Measurements from ENCODE around the gene L3MBTL4. TPM values are rescaled to one million over a fixed set of nuclear protein-coding genes. Genes with fewer than 3 reads are reported as not detected.

The L3MBTL4 gene
- total and polyA plus RNA-seq, 4 donors, result 2.3 to 15.0 (median 5.0) TPM

GRCh38 chr18:6254456-6254855, 160.3 kb downstream of the L3MBTL4 start:
- H3K9me3 ChIP-seq (ENCODE audit: control insufficient read depth in 4 of 4, low read length in 3 of 4), result no peaks in the 10 kb centered on the region
- no peak for DNase-seq (ENCODE audit: low spot score)

DNA sequence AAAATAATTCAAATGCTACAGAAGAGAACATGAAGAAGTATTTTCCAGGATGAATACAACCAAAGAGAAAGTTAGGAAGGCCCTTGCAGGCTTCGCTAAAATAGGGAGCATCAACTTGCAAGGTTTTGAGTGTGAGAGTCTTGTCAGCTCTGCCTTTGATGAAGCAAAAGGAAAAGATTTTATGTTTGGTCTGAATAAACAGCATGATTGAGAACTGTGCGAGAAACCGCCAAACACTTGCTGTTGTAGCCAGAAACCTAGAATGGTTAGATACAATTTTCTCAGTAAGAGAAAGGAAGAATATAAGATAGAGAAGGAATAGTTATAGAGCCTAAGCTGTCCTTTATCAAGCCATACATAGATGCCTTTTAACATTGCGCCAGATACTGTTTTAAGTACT, 163.6 kb downstream of the L3MBTL4 start:
- 95% methylated on average over 4 of the region's 4 CpGs for WGBS
- Histone ChIP-seq H3K9ac (ENCODE audit: low read depth in 1 of 2, low read length in 2 of 2) (no peak overlapping the region), H3K36me3 (ENCODE audit: control insufficient read depth in 4 of 4, insufficient read depth in 3 of 4, low read depth in 1 of 4, low read length in 3 of 4) (no peaks in the 10 kb centered on the region)
- TF ChIP-seq, protein P1, sequence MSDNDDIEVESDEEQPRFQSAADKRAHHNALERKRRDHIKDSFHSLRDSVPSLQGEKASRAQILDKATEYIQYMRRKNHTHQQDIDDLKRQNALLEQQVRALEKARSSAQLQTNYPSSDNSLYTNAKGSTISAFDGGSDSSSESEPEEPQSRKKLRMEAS (IDR thresholded peaks at IDR 0.05), result no peak
- TF ChIP-seq, protein P2, sequence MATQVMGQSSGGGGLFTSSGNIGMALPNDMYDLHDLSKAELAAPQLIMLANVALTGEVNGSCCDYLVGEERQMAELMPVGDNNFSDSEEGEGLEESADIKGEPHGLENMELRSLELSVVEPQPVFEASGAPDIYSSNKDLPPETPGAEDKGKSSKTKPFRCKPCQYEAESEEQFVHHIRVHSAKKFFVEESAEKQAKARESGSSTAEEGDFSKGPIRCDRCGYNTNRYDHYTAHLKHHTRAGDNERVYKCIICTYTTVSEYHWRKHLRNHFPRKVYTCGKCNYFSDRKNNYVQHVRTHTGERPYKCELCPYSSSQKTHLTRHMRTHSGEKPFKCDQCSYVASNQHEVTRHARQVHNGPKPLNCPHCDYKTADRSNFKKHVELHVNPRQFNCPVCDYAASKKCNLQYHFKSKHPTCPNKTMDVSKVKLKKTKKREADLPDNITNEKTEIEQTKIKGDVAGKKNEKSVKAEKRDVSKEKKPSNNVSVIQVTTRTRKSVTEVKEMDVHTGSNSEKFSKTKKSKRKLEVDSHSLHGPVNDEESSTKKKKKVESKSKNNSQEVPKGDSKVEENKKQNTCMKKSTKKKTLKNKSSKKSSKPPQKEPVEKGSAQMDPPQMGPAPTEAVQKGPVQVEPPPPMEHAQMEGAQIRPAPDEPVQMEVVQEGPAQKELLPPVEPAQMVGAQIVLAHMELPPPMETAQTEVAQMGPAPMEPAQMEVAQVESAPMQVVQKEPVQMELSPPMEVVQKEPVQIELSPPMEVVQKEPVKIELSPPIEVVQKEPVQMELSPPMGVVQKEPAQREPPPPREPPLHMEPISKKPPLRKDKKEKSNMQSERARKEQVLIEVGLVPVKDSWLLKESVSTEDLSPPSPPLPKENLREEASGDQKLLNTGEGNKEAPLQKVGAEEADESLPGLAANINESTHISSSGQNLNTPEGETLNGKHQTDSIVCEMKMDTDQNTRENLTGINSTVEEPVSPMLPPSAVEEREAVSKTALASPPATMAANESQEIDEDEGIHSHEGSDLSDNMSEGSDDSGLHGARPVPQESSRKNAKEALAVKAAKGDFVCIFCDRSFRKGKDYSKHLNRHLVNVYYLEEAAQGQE (IDR thresholded peaks at IDR 0.05), result no peak
- TF ChIP-seq JUND (IDR thresholded peaks at IDR 0.05) (no peak), SP1 (IDR thresholded peaks at IDR 0.05) (no peak), HNF4G (IDR thresholded peaks at IDR 0.05) (no peak), RXRA (IDR thresholded peaks at IDR 0.05) (no peak), YY1 (IDR thresholded peaks at IDR 0.05) (no peak), NR2F2 (IDR thresholded peaks at IDR 0.05) (no peak), GABPA (IDR thresholded peaks at IDR 0.05 in 1 of 2, conservative IDR thresholded peaks at IDR 0.05 in 1 of 2) (no peak), EGR1 (IDR thresholded peaks at IDR 0.05; ENCODE audit: low read depth in 2 of 2) (no peak), TAF1 (conservative IDR thresholded peaks at IDR 0.05) (no peak), FOXA1 (IDR thresholded peaks at IDR 0.05) (no peak), ZBTB33 (IDR thresholded peaks at IDR 0.05) (no peak)

More at GRCh38 chr18:6254456-6254855, 160.3 kb downstream of the L3MBTL4 start:
- TF ChIP-seq EGR1 (IDR thresholded peaks at IDR 0.05; ENCODE audit: low read depth in 2 of 2), result no peak
- TF ChIP-seq ZBTB33 (IDR thresholded peaks at IDR 0.05), result no peak
- TF ChIP-seq, protein P2 (IDR thresholded peaks at IDR 0.05), result no peak
- TF ChIP-seq ATF3 (IDR thresholded peaks at IDR 0.05), result no peak
- TF ChIP-seq HNF4G (IDR thresholded peaks at IDR 0.05), result no peak
- no peak for TF ChIP-seq JUND (IDR thresholded peaks at IDR 0.05)
- TF ChIP-seq HNF4A (conservative IDR thresholded peaks at IDR 0.05), result no peak
- TF ChIP-seq NR2F2 (IDR thresholded peaks at IDR 0.05), result no peak
- TF ChIP-seq FOXA1 (IDR thresholded peaks at IDR 0.05), result no peak
- no peak for TF ChIP-seq GABPA (IDR thresholded peaks at IDR 0.05 in 1 of 2, conservative IDR thresholded peaks at IDR 0.05 in 1 of 2)
- no peak for TF ChIP-seq YY1 (IDR thresholded peaks at IDR 0.05)
- no peak overlapping the region for H3K4me3 ChIP-seq (ENCODE audit: low read depth in 1 of 3, low read length in 3 of 3)
- H3K27ac ChIP-seq (ENCODE audit: low read depth in 1 of 2, low read length in 2 of 2), result no peak overlapping the region
- no peaks in the 10 kb centered on the region for H3K27me3 ChIP-seq (ENCODE audit: control insufficient read depth in 4 of 4, insufficient read depth in 4 of 4, low read length in 3 of 4)
- no peak overlapping the region for H3K9ac ChIP-seq (ENCODE audit: low read depth in 1 of 2, low read length in 2 of 2)
- H3K4me1 ChIP-seq (ENCODE audit: control insufficient read depth in 4 of 4, insufficient read depth in 4 of 4, low read length in 3 of 4), result peaks cover 0 to 4% (median 1%) of the 10 kb centered on the region in 4 donors
- no peaks in the 10 kb centered on the region for H3K36me3 ChIP-seq (ENCODE audit: control insufficient read depth in 4 of 4, insufficient read depth in 3 of 4, low read depth in 1 of 4, low read length in 3 of 4)

More for the DNA sequence above, 163.6 kb downstream of the L3MBTL4 start:
- DNase-seq (ENCODE audit: low spot score), result no peak
- Histone ChIP-seq H3K27ac (ENCODE audit: low read depth in 1 of 2, low read length in 2 of 2) (no peak overlapping the region), H3K9me3 (ENCODE audit: control insufficient read depth in 4 of 4, low read length in 3 of 4) (no peaks in the 10 kb centered on the region), H3K27me3 (ENCODE audit: control insufficient read depth in 4 of 4, insufficient read depth in 4 of 4, low read length in 3 of 4) (no peaks in the 10 kb centered on the region), H3K4me1 (ENCODE audit: control insufficient read depth in 4 of 4, insufficient read depth in 4 of 4, low read length in 3 of 4) (peaks cover 0 to 8% (median 1%) of the 10 kb centered on the region in 4 donors), H3K4me3 (ENCODE audit: low read depth in 1 of 3, low read length in 3 of 3) (no peak overlapping the region)

All from liver (tissue), 9 donors.